ENCODE results near the gene SSNA1.

SSNA1 gene

DNA sequence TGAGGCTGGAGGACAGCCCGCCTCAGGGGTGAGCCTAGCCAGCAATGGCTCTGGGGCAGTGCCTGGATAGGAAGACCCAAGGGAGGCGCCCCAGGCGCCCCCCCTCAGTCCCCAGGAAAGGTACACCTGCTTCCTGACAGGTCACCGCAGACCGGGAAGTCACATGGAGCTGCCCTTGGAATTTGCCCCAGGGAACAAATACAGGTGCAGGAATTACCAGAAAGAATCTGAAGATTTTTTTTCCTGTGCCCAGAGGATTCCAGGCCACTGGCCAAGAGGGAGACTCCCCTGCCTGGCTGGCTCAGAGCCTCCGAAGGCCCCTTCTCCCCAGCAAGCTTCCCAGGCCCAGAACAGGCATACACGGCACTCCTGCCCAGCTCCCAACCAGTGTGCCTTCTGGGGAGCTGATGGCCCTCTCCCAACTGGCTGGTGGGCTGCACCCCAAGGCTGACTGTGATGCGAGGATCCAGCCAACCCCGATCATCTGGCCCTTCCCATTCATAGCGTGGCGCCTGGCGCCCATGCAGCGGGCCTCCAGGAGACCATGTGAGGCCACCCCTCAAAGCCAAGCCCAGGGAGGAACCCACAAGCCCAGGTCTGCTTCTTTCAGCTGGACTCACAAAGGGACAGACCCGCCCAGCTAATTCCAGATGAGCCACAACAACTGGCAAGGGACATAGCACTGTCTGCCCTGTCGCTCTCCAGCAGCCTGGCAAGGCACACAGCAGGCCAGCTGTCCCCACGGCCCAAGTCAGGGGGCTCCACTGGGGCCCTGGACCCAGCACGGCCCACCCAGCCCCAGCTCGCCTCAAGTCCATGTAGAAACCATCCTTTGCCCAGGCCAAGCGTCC lies 9.8 kb downstream of the SSNA1 start:
- TF ChIP-seq, protein P1, sequence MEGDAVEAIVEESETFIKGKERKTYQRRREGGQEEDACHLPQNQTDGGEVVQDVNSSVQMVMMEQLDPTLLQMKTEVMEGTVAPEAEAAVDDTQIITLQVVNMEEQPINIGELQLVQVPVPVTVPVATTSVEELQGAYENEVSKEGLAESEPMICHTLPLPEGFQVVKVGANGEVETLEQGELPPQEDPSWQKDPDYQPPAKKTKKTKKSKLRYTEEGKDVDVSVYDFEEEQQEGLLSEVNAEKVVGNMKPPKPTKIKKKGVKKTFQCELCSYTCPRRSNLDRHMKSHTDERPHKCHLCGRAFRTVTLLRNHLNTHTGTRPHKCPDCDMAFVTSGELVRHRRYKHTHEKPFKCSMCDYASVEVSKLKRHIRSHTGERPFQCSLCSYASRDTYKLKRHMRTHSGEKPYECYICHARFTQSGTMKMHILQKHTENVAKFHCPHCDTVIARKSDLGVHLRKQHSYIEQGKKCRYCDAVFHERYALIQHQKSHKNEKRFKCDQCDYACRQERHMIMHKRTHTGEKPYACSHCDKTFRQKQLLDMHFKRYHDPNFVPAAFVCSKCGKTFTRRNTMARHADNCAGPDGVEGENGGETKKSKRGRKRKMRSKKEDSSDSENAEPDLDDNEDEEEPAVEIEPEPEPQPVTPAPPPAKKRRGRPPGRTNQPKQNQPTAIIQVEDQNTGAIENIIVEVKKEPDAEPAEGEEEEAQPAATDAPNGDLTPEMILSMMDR (IDR thresholded peaks at IDR 0.05) = no peak

DNA sequence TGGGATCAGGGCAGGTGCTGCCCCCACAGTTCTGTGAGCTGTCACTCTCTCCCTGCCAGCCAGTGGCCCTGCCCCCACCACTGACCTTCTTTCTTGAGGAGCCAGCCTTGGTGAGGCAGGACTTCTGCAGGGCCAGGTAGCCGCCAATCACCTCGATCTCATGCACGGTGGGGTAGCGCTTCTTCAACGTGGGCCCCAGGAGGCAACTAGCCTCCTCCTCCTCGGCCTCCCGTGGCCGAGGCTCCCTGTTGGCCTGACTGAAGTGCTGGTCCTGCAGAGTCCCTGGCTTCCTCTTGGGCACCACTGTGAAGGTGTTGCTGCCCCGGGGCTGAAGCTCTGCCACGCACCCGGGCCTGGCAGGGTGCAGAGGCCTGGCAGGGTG lies 10.4 kb downstream of the SSNA1 start:
- TF ChIP-seq, protein P1 (IDR thresholded peaks at IDR 0.05) = no peak

DNA sequence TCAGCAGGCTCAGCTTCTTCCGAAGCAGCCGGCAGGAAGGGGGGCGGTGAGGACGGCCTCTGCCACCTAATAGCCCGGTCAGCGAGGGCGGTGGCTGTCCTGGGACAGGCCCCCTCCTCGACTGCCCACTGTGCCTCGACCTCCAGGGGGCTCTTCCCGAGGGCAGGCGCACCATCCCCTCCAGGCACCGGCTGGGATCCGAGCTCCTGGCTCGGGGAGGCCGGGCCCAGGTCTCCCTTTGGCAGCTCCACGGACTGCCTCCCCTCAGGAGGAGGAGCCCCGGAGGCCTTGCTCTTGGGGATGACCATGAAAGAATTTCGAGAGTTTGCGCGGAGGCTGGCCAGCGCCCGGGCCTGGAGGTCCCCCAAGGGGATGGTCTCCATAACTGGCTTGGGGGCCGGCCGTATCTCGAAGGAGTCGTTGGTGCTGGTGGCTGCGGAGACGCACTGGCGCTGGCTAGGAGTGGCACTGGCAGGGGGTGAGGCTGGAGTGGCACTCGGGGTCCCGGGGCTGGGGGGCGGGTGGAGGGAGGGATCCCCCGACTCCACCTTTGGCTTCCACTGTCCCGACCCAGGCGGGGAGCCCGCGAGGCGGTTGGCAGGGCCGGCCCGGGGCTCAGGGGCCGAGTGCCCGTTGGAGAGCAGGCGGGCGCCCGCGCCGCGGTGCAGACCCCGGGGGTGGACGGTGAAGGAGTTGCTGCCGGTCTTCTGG lies 11.1 kb downstream of the SSNA1 start:
- TF ChIP-seq, protein P1 (IDR thresholded peaks at IDR 0.05) = no peak

DNA sequence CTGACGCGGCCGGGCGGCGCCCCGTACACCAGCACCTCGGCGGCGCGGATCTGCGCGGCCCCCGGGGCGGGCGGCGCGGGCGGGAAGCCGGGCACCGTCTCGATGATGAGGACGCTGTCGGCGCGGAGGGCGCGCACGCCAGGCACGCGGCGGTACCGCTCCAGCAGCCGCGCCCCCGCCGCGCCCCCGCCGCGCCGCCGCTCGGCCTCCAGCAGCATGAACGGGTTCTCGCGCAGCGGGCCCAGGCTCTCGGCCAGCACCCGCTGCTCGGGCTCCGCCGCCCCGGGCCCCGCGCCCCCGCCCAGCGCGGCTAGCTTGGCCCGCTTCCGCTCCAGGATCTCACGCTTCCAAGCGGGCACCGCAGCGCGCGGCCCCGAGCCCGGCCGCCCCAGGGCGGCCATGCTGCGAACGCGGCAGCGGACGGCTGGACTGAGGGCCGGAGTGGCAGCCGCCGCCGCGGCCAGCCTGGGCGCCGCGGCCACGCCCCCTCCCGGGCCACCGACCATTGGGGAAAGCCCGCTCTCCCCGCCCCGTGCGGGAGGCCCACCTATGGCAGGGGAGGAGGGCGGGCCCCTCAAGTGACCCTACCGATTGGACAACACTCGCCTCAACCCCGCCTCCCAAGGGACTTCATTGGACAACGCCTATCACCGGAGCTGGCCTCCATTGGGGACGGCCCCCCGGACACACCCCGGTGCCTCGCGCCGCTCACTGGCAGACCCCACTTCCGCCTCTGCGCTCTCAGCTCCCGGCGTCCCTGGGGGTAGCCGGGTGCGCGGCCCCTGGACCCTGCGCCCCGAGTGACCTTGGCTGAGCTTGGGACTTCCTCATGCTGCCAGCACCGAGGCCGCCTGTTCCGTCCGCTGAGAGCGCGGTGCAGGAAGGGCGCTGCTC lies 12.1 kb downstream of the SSNA1 start, which contains the start of gene TPRN:
TPRN (minus strand) TSS at position 431 of the 894 bp plus-strand sequence; CDS start at position 401, 30 bp downstream.
- TF ChIP-seq, protein P1 (IDR thresholded peaks at IDR 0.05) = no peak

DNA sequence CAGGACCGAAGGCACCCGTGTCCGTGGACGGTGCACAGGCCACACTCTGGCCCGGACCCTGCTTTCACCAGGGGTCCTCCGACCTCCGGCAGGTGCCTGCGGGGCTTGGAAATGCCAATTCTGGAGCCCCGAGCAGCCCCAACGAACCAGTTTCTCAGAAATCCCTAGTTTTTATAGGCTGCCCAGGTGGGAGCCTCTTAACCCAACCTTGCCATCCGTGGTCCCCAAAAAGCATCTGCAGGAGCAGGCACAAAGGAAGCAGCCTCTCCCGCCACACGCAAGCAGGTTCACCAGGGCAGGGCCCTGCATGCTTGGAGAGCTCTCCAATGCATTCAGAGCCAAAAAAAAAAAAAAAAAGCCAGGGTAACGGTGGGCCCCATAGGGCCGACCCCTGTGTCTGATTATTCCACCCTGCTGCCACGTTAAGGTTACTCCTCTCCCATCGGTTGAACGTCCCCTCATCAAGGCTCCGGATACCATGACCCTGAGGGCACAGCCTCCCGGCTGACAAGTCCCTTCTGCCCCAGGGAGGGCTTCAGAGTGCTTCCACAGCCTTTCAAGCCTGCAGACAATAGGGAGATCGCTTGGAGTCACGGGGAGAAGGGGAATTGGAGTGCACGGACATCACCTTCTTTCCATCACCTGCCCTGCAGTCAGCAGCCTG lies 12.9 kb downstream of the SSNA1 start:
- TF ChIP-seq, protein P1 (IDR thresholded peaks at IDR 0.05) = no peak

DNA sequence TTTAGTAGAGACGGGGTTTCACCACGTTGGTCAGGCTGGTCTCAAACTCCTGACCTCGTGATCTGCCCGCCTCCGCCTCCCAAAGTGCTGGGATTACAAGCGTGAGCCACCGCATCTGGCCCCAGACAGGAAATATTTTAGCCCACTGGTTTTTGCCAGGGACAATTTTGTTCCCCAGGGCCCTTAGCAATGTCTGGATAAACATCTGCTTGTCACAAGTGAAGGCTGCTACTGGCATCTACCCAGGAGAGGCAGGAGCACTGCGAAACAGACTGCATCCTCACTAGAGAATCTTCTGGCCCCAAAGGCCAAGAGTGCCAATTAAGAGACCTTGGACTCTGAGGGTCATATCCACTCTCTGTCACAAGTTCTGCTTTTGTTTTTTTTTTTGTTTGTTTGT lies 14.5 kb downstream of the SSNA1 start:
- TF ChIP-seq, protein P1 (IDR thresholded peaks at IDR 0.05) = no peak

DNA sequence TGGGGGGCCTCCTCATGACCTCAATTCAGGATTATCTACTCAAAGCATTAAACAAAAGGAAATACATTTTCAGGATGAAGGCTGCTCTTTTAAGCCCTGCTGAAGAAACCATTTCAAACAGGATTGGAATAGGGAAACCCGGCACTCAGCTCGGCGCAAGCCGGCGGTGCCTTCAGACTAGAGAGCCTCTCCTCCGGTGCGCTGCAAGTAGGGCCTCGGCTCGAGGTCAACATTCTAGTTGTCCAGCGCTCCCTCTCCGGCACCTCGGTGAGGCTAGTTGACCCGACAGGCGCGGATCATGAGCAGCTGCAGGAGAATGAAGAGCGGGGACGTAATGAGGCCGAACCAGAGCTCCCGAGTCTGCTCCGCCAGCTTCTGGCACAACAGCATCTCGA lies 16.3 kb downstream of the SSNA1 start:
- TF ChIP-seq, protein P1 (IDR thresholded peaks at IDR 0.05) = no peak
